ENCODE data around the gene OR6S1. TPM values are rescaled to one million over a fixed set of nuclear protein-coding genes. Genes with fewer than 3 reads are reported as not detected.

The OR6S1 gene
- total RNA-seq, 2 experiments from 2014 or later = not detected

DNA sequence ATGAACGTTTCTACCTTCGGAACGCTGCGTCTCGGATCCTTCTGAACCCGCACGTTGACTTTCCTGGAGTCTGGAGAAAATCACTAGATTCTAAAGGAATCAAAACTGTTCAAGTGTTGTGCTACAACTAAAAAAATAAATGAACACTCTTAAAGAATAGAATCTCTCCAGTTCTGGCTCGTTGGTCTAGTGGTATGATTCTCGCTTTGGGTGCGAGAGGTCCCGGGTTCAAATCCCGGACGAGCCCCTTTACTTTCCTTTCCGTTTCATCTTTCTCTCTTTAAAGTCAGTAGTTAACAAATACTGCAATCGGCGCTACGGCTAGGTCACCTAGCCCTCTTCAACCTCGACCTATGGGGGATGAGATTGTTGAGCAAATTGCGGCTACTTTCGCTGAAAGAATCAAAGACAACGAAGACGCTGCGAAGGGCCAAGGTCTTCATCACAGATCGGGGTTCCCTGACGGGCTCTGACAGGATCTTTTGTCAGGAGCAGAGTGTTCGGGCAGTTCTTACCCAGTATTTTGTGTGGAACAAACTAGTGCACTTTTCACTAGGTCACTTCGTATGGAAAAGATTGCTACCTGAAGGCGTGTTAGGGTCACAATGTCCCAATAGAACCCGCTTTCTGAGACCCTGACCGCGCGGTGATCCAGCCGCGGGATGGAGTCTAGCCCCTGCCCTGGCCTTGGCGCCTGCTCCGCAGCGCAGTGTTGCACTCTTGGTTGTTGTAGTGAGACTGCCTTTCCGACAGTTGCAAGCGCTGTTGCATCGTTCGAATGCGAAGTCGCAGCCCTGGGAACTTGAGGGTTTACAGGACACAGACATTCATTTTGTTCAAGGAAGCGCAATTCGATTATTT, 8.4 kb downstream of the OR6S1 start:
- H3K36me3 Mint-ChIP-seq (ENCODE audit: low read depth) = peaks cover 25% of the 10 kb centered on the region
- Histone ChIP-seq H3K4me3 (ENCODE audit: low read length) (peak overlapping the region; percentile 59), H3K27ac (ENCODE audit: low read depth in 1 of 2, low read length in 2 of 2) (no peak overlapping the region), H3K36me3 (ENCODE audit: insufficient read depth, low read length) (no peaks in the 10 kb centered on the region), H3K9me3 (ENCODE audit: control insufficient read depth in 1 of 2, insufficient read depth in 1 of 2, low read length in 2 of 2) (peaks cover 0 to 8% of the 10 kb centered on the region in 2 experiments), H3K27me3 (ENCODE audit: control insufficient read depth in 1 of 2, insufficient read depth in 2 of 2, low read length in 2 of 2) (peaks cover 0 to 5% of the 10 kb centered on the region in 2 experiments), H3K4me1 (ENCODE audit: insufficient read depth, low read length) (peaks cover 34% of the 10 kb centered on the region)
- H3K4me3 Mint-ChIP-seq = peak overlapping the region; percentile 97
- POLR2A ChIA-PET = interaction anchor here (0.7 to 3.8 kb wide), 10 partner anchors 19 to 312 kb away, joined by 3 to 65 read pairs (median 6); partner anchors contain the start of genes PARP2, PIP4P1, RNASE4 and TEP1
- peak; percentile 58 for ATAC-seq (ENCODE audit: poor library complexity)
- peak overlapping the region; percentile 94 for H3K27ac Mint-ChIP-seq
- CTCF ChIA-PET = interaction anchor here (2.3 kb wide), 1 partner anchor 20 kb away, joined by 13 read pairs; no protein-coding TSS in a partner anchor
- TF ChIP-seq CTCF (IDR thresholded peaks at IDR 0.05) = no peak
- H3K4me1 Mint-ChIP-seq (ENCODE audit: low read depth) = peaks cover 52% of the 10 kb centered on the region
- intact Hi-C loops (cut with DNase I, micrococcal nuclease) = loop anchor here (2.0 to 5.0 kb wide), 2 partner anchors 20 to 49 kb away; partner anchors contain the start of gene RNASE4 (in 1 of the 2)
- H3K9me3 Mint-ChIP-seq = peaks cover 3% of the 10 kb centered on the region
- peaks cover 26% of the 10 kb centered on the region for H3K27me3 Mint-ChIP-seq
- peak in 11 of 14 experiments; percentile 15 to 84 (median 50) for DNase-seq

GRCh38 chr14:20632448-20632830, 9.1 kb downstream of the OR6S1 start:
- no peaks in the 10 kb centered on the region for H3K36me3 ChIP-seq (ENCODE audit: insufficient read depth, low read length)
- Mint-ChIP-seq H3K9me3 (peaks cover 3% of the 10 kb centered on the region), H3K4me1 (ENCODE audit: low read depth) (peaks cover 59% of the 10 kb centered on the region), H3K27me3 (peaks cover 27% of the 10 kb centered on the region), H3K4me3 (peak overlapping the region; percentile 97), H3K36me3 (ENCODE audit: low read depth) (peaks cover 25% of the 10 kb centered on the region), H3K27ac (peak overlapping the region; percentile 94)
- POLR2A ChIA-PET = interaction anchor here (0.7 to 3.8 kb wide), 10 partner anchors 10 to 312 kb away, joined by 3 to 65 read pairs (median 6); partner anchors contain the start of genes PARP2, PIP4P1, RNASE4 and TEP1
- H3K27me3 ChIP-seq (ENCODE audit: control insufficient read depth in 1 of 2, insufficient read depth in 2 of 2, low read length in 2 of 2) = peaks cover 0 to 7% of the 10 kb centered on the region in 2 experiments
- intact Hi-C loops (cut with DNase I, micrococcal nuclease) = loop anchor here (2.0 to 5.0 kb wide), 2 partner anchors 20 to 50 kb away; partner anchors contain the start of gene RNASE4 (in 1 of the 2)
- DNase-seq (no peak), ATAC-seq (ENCODE audit: poor library complexity) (peak; percentile 19)
- H3K4me3 ChIP-seq (ENCODE audit: low read length) = peak overlapping the region; percentile 59
- H3K4me1 ChIP-seq (ENCODE audit: insufficient read depth, low read length) = peaks cover 34% of the 10 kb centered on the region
- TF ChIP-seq CTCF (IDR thresholded peaks at IDR 0.05) = no peak
- CTCF ChIA-PET = interaction anchor here (2.3 kb wide), 1 partner anchor 19 kb away, joined by 13 read pairs; no protein-coding TSS in a partner anchor
- H3K9me3 ChIP-seq (ENCODE audit: control insufficient read depth in 1 of 2, insufficient read depth in 1 of 2, low read length in 2 of 2) = peaks cover 0 to 8% of the 10 kb centered on the region in 2 experiments
- no peak overlapping the region for H3K27ac ChIP-seq (ENCODE audit: low read depth in 1 of 2, low read length in 2 of 2)

GRCh38 chr14:20631880-20632389, 9.6 kb downstream of the OR6S1 start:
- peaks cover 27% of the 10 kb centered on the region for H3K27me3 Mint-ChIP-seq
- no peak for TF ChIP-seq CTCF (IDR thresholded peaks at IDR 0.05)
- peaks cover 3% of the 10 kb centered on the region for H3K9me3 Mint-ChIP-seq
- POLR2A ChIA-PET = interaction anchor here (0.7 to 3.8 kb wide), 9 partner anchors 9 to 311 kb away, joined by 3 to 65 read pairs (median 8); partner anchors contain the start of genes PARP2, PIP4P1 and RNASE4
- intact Hi-C loops (cut with DNase I, micrococcal nuclease) = loop anchor here (1.0 to 5.0 kb wide), 5 partner anchors 17 to 51 kb away; partner anchors contain the start of gene RNASE4 (in 1 of the 2)
- peaks cover 34% of the 10 kb centered on the region for H3K4me1 ChIP-seq (ENCODE audit: insufficient read depth, low read length)
- H3K36me3 Mint-ChIP-seq (ENCODE audit: low read depth) = peaks cover 25% of the 10 kb centered on the region
- DNase-seq (peak in 3 of 14 experiments; percentile 11 to 38 (median 27)), ATAC-seq (ENCODE audit: poor library complexity) (no peak)
- H3K36me3 ChIP-seq (ENCODE audit: insufficient read depth, low read length) = no peaks in the 10 kb centered on the region
- peak overlapping the region; percentile 94 for H3K27ac Mint-ChIP-seq
- peaks cover 64% of the 10 kb centered on the region for H3K4me1 Mint-ChIP-seq (ENCODE audit: low read depth)
- CTCF ChIA-PET = interaction anchor here (1.0 to 2.4 kb wide), 3 partner anchors 19 to 51 kb away, joined by 3 to 13 read pairs (median 12); partner anchors contain the start of gene RNASE4
- H3K4me3 ChIP-seq (ENCODE audit: low read length) = peak overlapping the region; percentile 59
- H3K27ac ChIP-seq (ENCODE audit: low read depth in 1 of 2, low read length in 2 of 2) = no peak overlapping the region
- peaks cover 0 to 7% of the 10 kb centered on the region in 2 experiments for H3K27me3 ChIP-seq (ENCODE audit: control insufficient read depth in 1 of 2, insufficient read depth in 2 of 2, low read length in 2 of 2)
- peaks cover 0 to 8% of the 10 kb centered on the region in 2 experiments for H3K9me3 ChIP-seq (ENCODE audit: control insufficient read depth in 1 of 2, insufficient read depth in 1 of 2, low read length in 2 of 2)
- H3K4me3 Mint-ChIP-seq = peak overlapping the region; percentile 97
